NCI-H2227 treated with DMSO at 0.1 percent for 48 hours (cell line): Measurements from ENCODE around the gene FAM107A.
A peak's percentile ranks its signal among the peaks of the same experiment; 100 is the strongest.

Experiments used
- DNase-seq: peaks from one replicate; lab custom pipeline; 2025; lab: John Stamatoyannopoulos, UW

Gene FAM107A

GRCh38 chr3:58518291-58518789 lies 58.9 kb downstream of the FAM107A start:
- peak; percentile 9 for DNase-seq

GRCh38 chr3:58514405-58514804 lies 62.8 kb downstream of the FAM107A start:
- no peak for DNase-seq
